CD14-positive monocyte (primary cell): ENCODE measurements around the gene SULT2A1. TPM values are rescaled to one million over a fixed set of nuclear protein-coding genes. Genes with fewer than 3 reads are reported as not detected.

Experiments used
- DNase-seq, 3 donors: peaks; one replicate each; pipeline ENCODE4 v3.0.0-alpha.2; 2011 to 2022
- H2AFZ ChIP-seq: 2 replicates; pipeline ENCODE4 v1.6.0; 2012; ENCODE audit warnings: mild to moderate bottlenecking, low read depth, low read length, inconsistent platforms; ENCODE audit not compliant: insufficient read depth, poor library complexity, severe bottlenecking
- H3K27ac ChIP-seq, 2 donors: 1 replicate in 1 of 2; 2 replicates in 1 of 2; pipeline ENCODE4 v1.5.1; 2012 to 2013; ENCODE audit warnings: low read length in 2 of 2, control low read depth in 1 of 2, inconsistent platforms in 1 of 2, low read depth in 1 of 2, mild to moderate bottlenecking in 1 of 2
- H3K27me3 ChIP-seq, 2 donors: one replicate each; pipeline versions ENCODE4 v1.6.0 to v1.6.1; 2011 to 2013; ENCODE audit warnings: low read length in 2 of 2; ENCODE audit not compliant: control insufficient read depth in 2 of 2, insufficient read depth in 2 of 2
- H3K36me3 ChIP-seq, 2 donors: replicated peaks in 1 of 2; 1 replicate in 1 of 2; 2 replicates in 1 of 2; pipeline versions ENCODE4 v1.5.1 to v1.6.1; 2012 to 2013; ENCODE audit warnings: low read length in 2 of 2, control low read depth in 1 of 2, inconsistent platforms in 1 of 2, mild to moderate bottlenecking in 1 of 2; ENCODE audit not compliant: insufficient read depth in 2 of 2, control insufficient read depth in 1 of 2
- H3K4me1 ChIP-seq, 2 donors: 1 replicate in 1 of 2; 2 replicates in 1 of 2; pipeline versions ENCODE4 v1.5.1 to v1.6.1; 2012 to 2013; ENCODE audit warnings: low read length in 2 of 2, control low read depth in 1 of 2, inconsistent platforms in 1 of 2, mild to moderate bottlenecking in 1 of 2, moderate library complexity in 1 of 2; ENCODE audit not compliant: insufficient read depth in 2 of 2, control insufficient read depth in 1 of 2
- H3K4me2 ChIP-seq: replicated peaks from 2 replicates; pipeline ENCODE3; 2012; ENCODE audit warnings: low read length, moderate library complexity, mild to moderate bottlenecking; ENCODE audit not compliant: poor library complexity, severe bottlenecking; ENCODE audit errors: extremely low read depth
- H3K4me3 ChIP-seq, 3 experiments: fragments of 200-600 bp in 1 of 3; sonication (generic) in 1 of 3; replicated peaks in 1 of 3; 1 replicate in 2 of 3; 2 replicates in 1 of 3; pipeline ENCODE4 v1.5.1; 2011 to 2013; ENCODE audit warnings: low read length in 3 of 3, mild to moderate bottlenecking in 3 of 3, control low read depth in 2 of 3, low read depth in 2 of 3, inconsistent platforms in 1 of 3, moderate library complexity in 1 of 3
- H3K79me2 ChIP-seq: 2 replicates; pipeline ENCODE4 v1.6.0; 2012; ENCODE audit warnings: mild to moderate bottlenecking, control low read depth, inconsistent platforms, low read length, moderate library complexity; ENCODE audit not compliant: insufficient read depth
- H3K9ac ChIP-seq: 2 replicates; pipeline ENCODE4 v1.6.0; 2017; ENCODE audit warnings: low read length, mild to moderate bottlenecking; ENCODE audit not compliant: insufficient read depth, poor library complexity, severe bottlenecking
- H3K9me3 ChIP-seq, 2 donors: replicated peaks in 1 of 2; 1 replicate in 1 of 2; 2 replicates in 1 of 2; pipeline versions ENCODE4 v1.5.1 to v1.6.1; 2012 to 2013; ENCODE audit warnings: low read length in 2 of 2, control low read depth in 1 of 2; ENCODE audit not compliant: control insufficient read depth in 1 of 2, insufficient read depth in 1 of 2
- H4K20me1 ChIP-seq: 2 replicates; pipeline ENCODE4 v1.6.0; 2012; ENCODE audit warnings: mild to moderate bottlenecking, low read length, control low read depth, moderate library complexity; ENCODE audit not compliant: insufficient read depth
- H3K27ac Mint-ChIP-seq, 7 donors: one replicate each; pipeline ENCODE4 v1.8.0; 2020; ENCODE audit warnings: mild to moderate bottlenecking in 7 of 7, mixed read lengths in 7 of 7, moderate library complexity in 6 of 7, inconsistent platforms in 2 of 7
- H3K27me3 Mint-ChIP-seq, 3 donors: one replicate each; pipeline ENCODE4 v1.8.0; 2021 to 2022; ENCODE audit warnings: low read depth in 3 of 3, mild to moderate bottlenecking in 3 of 3, mixed read lengths in 3 of 3, moderate library complexity in 3 of 3, inconsistent platforms in 1 of 3
- H3K36me3 Mint-ChIP-seq, 2 donors: one replicate each; pipeline ENCODE4 v1.8.0; 2020; ENCODE audit warnings: mixed read lengths in 2 of 2, inconsistent platforms in 1 of 2, mild to moderate bottlenecking in 1 of 2
- H3K4me1 Mint-ChIP-seq: one replicate; pipeline ENCODE4 v1.8.0; 2020; ENCODE audit warnings: mild to moderate bottlenecking, mixed read lengths
- H3K4me3 Mint-ChIP-seq, 2 donors: one replicate each; pipeline ENCODE4 v1.8.0; 2020; ENCODE audit warnings: mild to moderate bottlenecking in 2 of 2, mixed read lengths in 2 of 2, moderate library complexity in 1 of 2
- H3K9me3 Mint-ChIP-seq, 7 donors: one replicate each; pipeline ENCODE4 v1.8.0; 2020 to 2022; ENCODE audit warnings: mixed read lengths in 7 of 7, mild to moderate bottlenecking in 6 of 7, moderate library complexity in 6 of 7, inconsistent platforms in 2 of 7
- WGBS: methylation state at CpG from one replicate; pipeline ENCODE4 v1.1.5; 2013; ENCODE audit warnings: missing lambda C conversion rate; ENCODE audit not compliant: insufficient coverage; 5-methylcytosine and 5-hydroxymethylcytosine counted together
- intact Hi-C, 2 donors: fragments of 100-400 bp; cut with micrococcal nuclease; formaldehyde crosslinking; loops; one replicate each; pipeline versions ENCODE4 v1.15.0 to v1.15.1; 2023
- polyA plus RNA-seq, 3 donors: library from polyadenylated mRNA; depleted of rRNA in 1 of 3; unstranded in 2 of 3; stranded (reverse) in 1 of 3; fragments of 300-500 nt in 2 of 3; fragments of >200 nt in 1 of 3; fragmentation: Illumina TruSeq in 2 of 3; gene quantifications; 1 replicate in 2 of 3; 2 replicates in 1 of 3; pipeline ENCODE4 v1.2.3, GENCODE V29; 2012 to 2021
- TF ChIP-seq, protein P1 (sequence below): fragments of 200-600 bp; IDR thresholded peaks from one replicate; pipeline ENCODE4 v1.8.0; 2022; ENCODE audit warnings: antibody characterized with exemption, mild to moderate bottlenecking

The SULT2A1 gene
- polyA plus RNA-seq, 3 donors = not detected

GRCh38 chr19:47885067-47885463, 1.1 kb downstream of the SULT2A1 start:
- Histone ChIP-seq H3K27ac (no peak overlapping the region), H3K79me2 (no peaks in the 10 kb centered on the region), H3K4me3 (no peak overlapping the region), H2AFZ (no peak overlapping the region), H3K4me2 (no peak overlapping the region), H3K4me1 (no peaks in the 10 kb centered on the region), H3K36me3 (no peaks in the 10 kb centered on the region), H4K20me1 (no peaks in the 10 kb centered on the region), H3K9ac (no peak overlapping the region), H3K27me3 (peaks cover 0 to 3% of the 10 kb centered on the region in 2 donors), H3K9me3 (no peaks in the 10 kb centered on the region)
- peak overlapping the region in 1 of 2 donors; percentile 1 for H3K4me3 Mint-ChIP-seq
- H3K36me3 Mint-ChIP-seq = no peaks in the 10 kb centered on the region
- H3K27me3 Mint-ChIP-seq = peaks cover 4 to 18% (median 10%) of the 10 kb centered on the region in 3 donors
- intact Hi-C loops = no loop called here
- no peaks in the 10 kb centered on the region for H3K4me1 Mint-ChIP-seq
- peak overlapping the region in 1 of 7 donors; percentile 43 for H3K27ac Mint-ChIP-seq
- peaks cover 0 to 3% (median 0%) of the 10 kb centered on the region in 7 donors for H3K9me3 Mint-ChIP-seq
- DNase-seq = no peak
- WGBS = no CpG with 5 or more reads among the region's 5 CpGs
- TF ChIP-seq, protein P1, sequence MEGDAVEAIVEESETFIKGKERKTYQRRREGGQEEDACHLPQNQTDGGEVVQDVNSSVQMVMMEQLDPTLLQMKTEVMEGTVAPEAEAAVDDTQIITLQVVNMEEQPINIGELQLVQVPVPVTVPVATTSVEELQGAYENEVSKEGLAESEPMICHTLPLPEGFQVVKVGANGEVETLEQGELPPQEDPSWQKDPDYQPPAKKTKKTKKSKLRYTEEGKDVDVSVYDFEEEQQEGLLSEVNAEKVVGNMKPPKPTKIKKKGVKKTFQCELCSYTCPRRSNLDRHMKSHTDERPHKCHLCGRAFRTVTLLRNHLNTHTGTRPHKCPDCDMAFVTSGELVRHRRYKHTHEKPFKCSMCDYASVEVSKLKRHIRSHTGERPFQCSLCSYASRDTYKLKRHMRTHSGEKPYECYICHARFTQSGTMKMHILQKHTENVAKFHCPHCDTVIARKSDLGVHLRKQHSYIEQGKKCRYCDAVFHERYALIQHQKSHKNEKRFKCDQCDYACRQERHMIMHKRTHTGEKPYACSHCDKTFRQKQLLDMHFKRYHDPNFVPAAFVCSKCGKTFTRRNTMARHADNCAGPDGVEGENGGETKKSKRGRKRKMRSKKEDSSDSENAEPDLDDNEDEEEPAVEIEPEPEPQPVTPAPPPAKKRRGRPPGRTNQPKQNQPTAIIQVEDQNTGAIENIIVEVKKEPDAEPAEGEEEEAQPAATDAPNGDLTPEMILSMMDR = no peak

DNA sequence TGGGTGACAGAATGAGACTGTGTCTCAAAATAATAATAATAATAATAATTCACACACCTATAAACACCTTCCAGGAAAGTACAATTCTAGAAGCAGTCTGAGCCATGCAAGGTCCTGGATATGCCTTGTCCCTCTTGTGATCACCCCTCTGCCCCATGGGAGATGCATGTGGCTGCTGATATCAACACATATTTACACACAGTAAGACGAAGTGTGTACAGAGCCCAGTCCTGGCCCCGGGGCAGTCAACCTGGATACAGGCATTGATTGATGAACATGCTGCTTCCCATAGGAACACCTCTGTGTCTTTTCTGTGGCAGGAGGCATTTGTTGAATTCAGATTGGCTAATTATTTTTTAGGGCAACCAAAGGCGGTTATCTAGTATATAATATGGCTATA, 3.2 kb downstream of the SULT2A1 start:
- no peak overlapping the region for H3K27ac ChIP-seq
- no peaks in the 10 kb centered on the region for H3K79me2 ChIP-seq
- no peaks in the 10 kb centered on the region for H4K20me1 ChIP-seq
- Mint-ChIP-seq H3K4me3 (no peak overlapping the region), H3K27ac (no peak overlapping the region), H3K36me3 (no peaks in the 10 kb centered on the region), H3K9me3 (peaks cover 2 to 9% (median 4%) of the 10 kb centered on the region in 7 donors), H3K4me1 (no peaks in the 10 kb centered on the region), H3K27me3 (peaks cover 4 to 14% (median 9%) of the 10 kb centered on the region in 3 donors)
- intact Hi-C loops = no loop called here
- no peak overlapping the region for H3K9ac ChIP-seq
- H3K9me3 ChIP-seq = peaks cover 0 to 3% of the 10 kb centered on the region in 2 donors
- no peak for DNase-seq
- no peak overlapping the region for H2AFZ ChIP-seq
- TF ChIP-seq, protein P1 = no peak
- no peak overlapping the region for H3K4me2 ChIP-seq
- no peaks in the 10 kb centered on the region for H3K4me1 ChIP-seq
- WGBS = 100% methylated on average over 2 of the region's 3 CpGs
- no peak overlapping the region for H3K4me3 ChIP-seq
- peaks cover 0 to 3% of the 10 kb centered on the region in 2 donors for H3K27me3 ChIP-seq
- no peaks in the 10 kb centered on the region for H3K36me3 ChIP-seq
